Muscle layer of colon (tissue), 2 donors: Measurements from ENCODE around the gene COPZ1.

Experiments used
- H3K27ac ChIP-seq: one replicate; pipeline ENCODE4 v1.7.0; 2013; ENCODE audit warnings: low read depth, mild to moderate bottlenecking, low read length, moderate library complexity
- H3K27me3 ChIP-seq, 2 donors: one replicate each; pipeline ENCODE4 v1.7.0; 2013; ENCODE audit warnings: low read length in 2 of 2, mild to moderate bottlenecking in 2 of 2; ENCODE audit not compliant: insufficient read depth in 2 of 2, control insufficient read depth in 1 of 2
- H3K36me3 ChIP-seq: one replicate; pipeline ENCODE4 v1.7.0; 2013; ENCODE audit warnings: mild to moderate bottlenecking, low read length; ENCODE audit not compliant: insufficient read depth
- H3K4me1 ChIP-seq: one replicate; pipeline ENCODE4 v1.7.0; 2013; ENCODE audit warnings: mild to moderate bottlenecking, low read length; ENCODE audit not compliant: insufficient read depth
- H3K4me3 ChIP-seq, 2 donors: one replicate each; pipeline ENCODE4 v1.7.0; 2013; ENCODE audit warnings: low read length in 2 of 2, low read depth in 1 of 2, mild to moderate bottlenecking in 1 of 2, moderate library complexity in 1 of 2
- H3K9ac ChIP-seq: one replicate; pipeline ENCODE4 v1.7.0; 2013; ENCODE audit warnings: low read length
- H3K9me3 ChIP-seq: one replicate; pipeline ENCODE4 v1.7.0; 2013; ENCODE audit warnings: mild to moderate bottlenecking, low read length
- donor health status: abdominal sarcoma.
- donor health status: Adenocarcinoma of cecum.

COPZ1 gene

DNA sequence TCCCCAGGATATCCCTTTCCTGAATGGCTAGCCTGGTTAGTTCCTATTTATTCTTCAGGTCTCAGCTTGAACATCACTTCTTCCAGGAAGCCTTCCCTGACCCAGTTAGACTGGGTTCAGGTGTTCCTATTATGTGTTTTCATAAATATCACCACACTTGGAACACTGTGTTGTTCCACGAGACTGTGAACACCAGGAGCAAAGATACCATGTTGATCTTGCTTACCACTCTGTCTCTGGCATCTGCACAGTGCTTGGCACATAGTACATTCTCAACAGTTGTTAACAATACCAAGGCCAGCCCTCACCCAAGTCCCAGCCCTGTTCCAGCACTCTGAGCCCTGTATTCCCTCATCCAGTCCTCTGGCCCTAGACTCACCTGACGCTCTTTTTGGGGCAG lies 73.3 kb downstream of the COPZ1 start:
- Histone ChIP-seq H3K27me3 (no peaks in the 10 kb centered on the region), H3K9ac (no peak overlapping the region), H3K36me3 (peaks cover 87% of the 10 kb centered on the region), H3K9me3 (no peaks in the 10 kb centered on the region), H3K27ac (no peak overlapping the region), H3K4me3 (no peak overlapping the region), H3K4me1 (peaks cover 20% of the 10 kb centered on the region)

DNA sequence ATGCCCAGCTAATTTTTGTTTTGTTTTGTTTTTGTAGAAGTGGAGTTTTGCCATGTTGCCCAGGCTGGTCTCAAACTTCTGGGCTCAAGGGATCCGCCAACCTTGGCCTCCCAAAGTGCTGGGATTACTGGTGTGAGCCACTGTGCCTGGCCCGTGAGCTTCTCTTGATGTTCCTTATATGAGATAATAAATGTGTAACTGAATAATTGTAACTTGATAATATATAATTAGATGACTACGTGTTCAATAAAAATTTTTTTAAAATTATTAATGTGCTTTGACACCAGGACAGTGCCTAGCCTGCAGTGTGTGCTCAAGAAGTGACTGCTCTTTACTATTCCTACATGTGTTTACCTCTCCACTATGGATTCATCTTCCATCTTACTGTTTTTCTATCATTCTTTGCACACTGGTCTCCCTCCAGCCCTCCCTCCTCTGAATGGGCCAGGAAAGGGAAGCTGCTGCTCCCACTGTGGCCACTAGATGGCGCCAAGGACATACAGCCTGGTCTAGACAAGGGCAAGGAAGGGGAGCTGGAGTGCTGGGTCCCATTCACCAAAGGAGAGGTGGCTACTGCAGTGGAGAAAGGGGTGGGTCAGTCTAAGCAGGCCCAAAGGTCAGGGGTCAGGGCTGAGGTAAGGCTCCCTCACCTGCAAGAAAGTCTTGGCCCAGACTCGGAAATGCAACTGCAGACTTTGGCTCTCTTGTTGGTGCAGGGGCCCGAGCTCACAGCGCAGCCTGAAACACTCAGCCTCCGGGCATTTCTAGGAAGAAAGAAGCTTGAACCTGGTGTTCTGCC lies 74.3 kb downstream of the COPZ1 start:
- H3K9ac ChIP-seq, result no peak overlapping the region
- H3K27ac ChIP-seq, result no peak overlapping the region
- peaks cover 20% of the 10 kb centered on the region for H3K4me1 ChIP-seq
- H3K36me3 ChIP-seq, result peaks cover 97% of the 10 kb centered on the region
- H3K27me3 ChIP-seq, result no peaks in the 10 kb centered on the region
- H3K4me3 ChIP-seq, result no peak overlapping the region
- no peaks in the 10 kb centered on the region for H3K9me3 ChIP-seq

- Histone ChIP-seq H3K27me3 (no peaks in the 10 kb centered on the region), H3K27ac (no peak overlapping the region), H3K36me3 (peaks cover 98% of the 10 kb centered on the region), H3K9ac (no peak overlapping the region), H3K4me1 (peaks cover 19% of the 10 kb centered on the region), H3K9me3 (no peaks in the 10 kb centered on the region), H3K4me3 (no peak overlapping the region)
Observed at GRCh38 chr12:54401119-54401518, 76.2 kb downstream of the COPZ1 start.
